ENCODE results near the gene MYO1D.

- TF ChIP-seq POLR2AphosphoS5 (IDR thresholded peaks at IDR 0.05) (no peak), CTCF (IDR thresholded peaks at IDR 0.05) (no peak), POLR2A (IDR thresholded peaks at IDR 0.05) (no peak)
Observed at GRCh38 chr17:32806646-32807045, 70.3 kb downstream of the MYO1D start.
